ENCODE data around the gene PHPT1. TPM values are rescaled to one million over a fixed set of nuclear protein-coding genes. Genes with fewer than 3 reads are reported as not detected.

Gene PHPT1
- total and polyA plus RNA-seq, 4 donors: 75.0 to 195 (median 117) TPM

DNA sequence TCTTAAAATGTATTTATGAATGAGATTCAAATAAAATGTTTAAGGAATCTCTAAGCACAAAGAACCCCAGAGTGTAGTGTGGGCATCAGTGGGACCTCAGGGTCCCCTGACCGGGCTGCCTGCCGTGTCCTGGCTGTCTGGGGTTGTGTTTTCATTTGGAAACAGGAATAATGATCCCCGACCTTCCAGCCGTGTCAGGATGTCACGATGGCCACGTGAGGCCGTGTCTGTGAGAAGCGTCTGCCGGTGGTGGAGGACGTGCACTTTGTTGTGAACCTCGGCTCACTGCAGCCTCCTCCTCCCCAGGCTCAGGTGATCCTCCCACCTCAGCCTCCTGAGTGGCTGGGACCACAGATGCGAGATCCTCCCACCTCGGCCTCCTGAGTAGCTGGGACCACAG is 41.5 kb downstream of the PHPT1 start:
- Histone ChIP-seq H3K9me3 (ENCODE audit: control insufficient read depth in 4 of 4, insufficient read depth in 3 of 4, low read length in 3 of 4) (no peaks in the 10 kb centered on the region), H3K27ac (ENCODE audit: low read depth in 1 of 2, low read length in 1 of 2) (no peak overlapping the region), H3K4me3 (no peak overlapping the region), H3K9ac (ENCODE audit: insufficient read depth in 1 of 2, low read length in 2 of 2) (no peak overlapping the region), H3K27me3 (ENCODE audit: control insufficient read depth in 3 of 3, insufficient read depth in 3 of 3, low read length in 2 of 3) (no peaks in the 10 kb centered on the region), H3K36me3 (ENCODE audit: control insufficient read depth in 4 of 4, insufficient read depth in 4 of 4, low read length in 4 of 4) (peaks cover 2 to 13% (median 3%) of the 10 kb centered on the region in 4 donors), H3K4me1 (ENCODE audit: control insufficient read depth in 5 of 5, insufficient read depth in 5 of 5, low read length in 5 of 5) (peaks cover 0 to 7% (median 0%) of the 10 kb centered on the region in 5 donors)
- ATAC-seq (ENCODE audit: insufficient read depth, low FRiP score): no peak
- WGBS, 2 donors: 88 to 92% methylated on average over 13 of the region's 13 CpGs
- DNase-seq: no peak
- TF ChIP-seq, protein P1, sequence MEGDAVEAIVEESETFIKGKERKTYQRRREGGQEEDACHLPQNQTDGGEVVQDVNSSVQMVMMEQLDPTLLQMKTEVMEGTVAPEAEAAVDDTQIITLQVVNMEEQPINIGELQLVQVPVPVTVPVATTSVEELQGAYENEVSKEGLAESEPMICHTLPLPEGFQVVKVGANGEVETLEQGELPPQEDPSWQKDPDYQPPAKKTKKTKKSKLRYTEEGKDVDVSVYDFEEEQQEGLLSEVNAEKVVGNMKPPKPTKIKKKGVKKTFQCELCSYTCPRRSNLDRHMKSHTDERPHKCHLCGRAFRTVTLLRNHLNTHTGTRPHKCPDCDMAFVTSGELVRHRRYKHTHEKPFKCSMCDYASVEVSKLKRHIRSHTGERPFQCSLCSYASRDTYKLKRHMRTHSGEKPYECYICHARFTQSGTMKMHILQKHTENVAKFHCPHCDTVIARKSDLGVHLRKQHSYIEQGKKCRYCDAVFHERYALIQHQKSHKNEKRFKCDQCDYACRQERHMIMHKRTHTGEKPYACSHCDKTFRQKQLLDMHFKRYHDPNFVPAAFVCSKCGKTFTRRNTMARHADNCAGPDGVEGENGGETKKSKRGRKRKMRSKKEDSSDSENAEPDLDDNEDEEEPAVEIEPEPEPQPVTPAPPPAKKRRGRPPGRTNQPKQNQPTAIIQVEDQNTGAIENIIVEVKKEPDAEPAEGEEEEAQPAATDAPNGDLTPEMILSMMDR (IDR thresholded peaks at IDR 0.05; ENCODE audit: control extremely low read depth, extremely low read depth): no peak

DNA sequence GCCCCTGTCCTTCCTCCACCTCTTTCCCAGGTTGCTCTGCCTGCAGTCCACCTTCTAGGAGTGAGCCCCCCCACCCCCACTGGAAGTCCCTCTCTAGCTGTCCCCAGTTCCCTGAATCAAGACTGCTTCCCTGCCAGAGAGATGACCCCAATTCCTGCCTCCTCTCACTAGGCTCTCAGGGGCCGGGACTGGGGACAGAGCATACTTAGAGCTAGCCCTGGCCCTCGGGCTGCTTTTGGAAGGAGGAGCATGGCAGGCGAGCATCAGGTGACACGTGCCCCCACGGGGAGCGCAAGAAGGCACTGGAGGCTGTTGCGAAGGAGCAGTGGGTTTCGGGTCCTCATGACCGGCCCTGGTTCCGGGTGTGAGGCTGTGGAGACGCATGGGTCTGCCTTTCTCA is 46.8 kb downstream of the PHPT1 start:
- H3K27ac ChIP-seq (ENCODE audit: low read depth in 1 of 2, low read length in 1 of 2): no peak overlapping the region
- TF ChIP-seq, protein P1 (IDR thresholded peaks at IDR 0.05; ENCODE audit: control extremely low read depth, extremely low read depth): no peak
- DNase-seq (no peak), ATAC-seq (ENCODE audit: insufficient read depth, low FRiP score) (no peak)
- peaks cover 0 to 3% (median 0%) of the 10 kb centered on the region in 5 donors for H3K4me1 ChIP-seq (ENCODE audit: control insufficient read depth in 5 of 5, insufficient read depth in 5 of 5, low read length in 5 of 5)
- no peak overlapping the region for H3K4me3 ChIP-seq
- no peaks in the 10 kb centered on the region for H3K27me3 ChIP-seq (ENCODE audit: control insufficient read depth in 3 of 3, insufficient read depth in 3 of 3, low read length in 2 of 3)
- 85 to 91% methylated on average over 11 of the region's 11 CpGs for WGBS, 2 donors
- H3K9ac ChIP-seq (ENCODE audit: insufficient read depth in 1 of 2, low read length in 2 of 2): no peak overlapping the region
- no peaks in the 10 kb centered on the region for H3K9me3 ChIP-seq (ENCODE audit: control insufficient read depth in 4 of 4, insufficient read depth in 3 of 4, low read length in 3 of 4)
- peaks cover 3 to 22% (median 10%) of the 10 kb centered on the region in 4 donors for H3K36me3 ChIP-seq (ENCODE audit: control insufficient read depth in 4 of 4, insufficient read depth in 4 of 4, low read length in 4 of 4)

DNA sequence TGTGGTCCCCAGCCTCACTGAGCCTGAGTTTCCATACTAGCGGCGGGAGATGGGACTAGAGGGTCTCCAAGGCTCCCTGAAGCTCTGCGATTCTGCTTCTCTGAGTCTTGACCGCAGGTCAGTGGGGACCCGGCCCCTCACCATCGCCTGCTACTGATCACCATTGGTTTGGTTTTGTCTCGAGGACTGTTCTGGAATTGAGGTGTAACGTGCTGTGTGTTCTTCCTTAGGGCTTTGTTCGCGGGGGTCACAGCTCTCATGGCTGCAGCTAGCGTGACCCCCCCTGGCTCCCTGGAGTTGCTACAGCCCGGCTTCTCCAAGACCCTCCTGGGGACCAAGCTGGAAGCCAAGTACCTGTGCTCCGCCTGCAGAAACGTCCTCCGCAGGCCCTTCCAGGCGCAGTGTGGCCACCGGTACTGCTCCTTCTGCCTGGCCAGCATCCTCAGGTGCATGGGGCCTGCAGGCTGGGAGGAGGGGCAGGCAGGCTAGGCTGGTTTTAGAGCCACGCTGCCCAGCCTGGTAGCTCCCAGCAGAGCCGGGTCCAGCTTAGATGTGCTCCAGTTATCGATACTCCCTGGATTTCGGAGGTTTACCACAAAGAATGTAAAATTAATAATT is 49.4 kb downstream of the PHPT1 start:
- TF ChIP-seq, protein P1 (IDR thresholded peaks at IDR 0.05; ENCODE audit: control extremely low read depth, extremely low read depth): no peak
- Histone ChIP-seq H3K27ac (ENCODE audit: low read depth in 1 of 2, low read length in 1 of 2) (no peak overlapping the region), H3K27me3 (ENCODE audit: control insufficient read depth in 3 of 3, insufficient read depth in 3 of 3, low read length in 2 of 3) (no peaks in the 10 kb centered on the region), H3K4me1 (ENCODE audit: control insufficient read depth in 5 of 5, insufficient read depth in 5 of 5, low read length in 5 of 5) (peaks cover 0 to 17% (median 3%) of the 10 kb centered on the region in 5 donors), H3K9ac (ENCODE audit: insufficient read depth in 1 of 2, low read length in 2 of 2) (no peak overlapping the region), H3K4me3 (no peak overlapping the region), H3K36me3 (ENCODE audit: control insufficient read depth in 4 of 4, insufficient read depth in 4 of 4, low read length in 4 of 4) (peaks cover 0 to 23% (median 10%) of the 10 kb centered on the region in 4 donors), H3K9me3 (ENCODE audit: control insufficient read depth in 4 of 4, insufficient read depth in 3 of 4, low read length in 3 of 4) (no peaks in the 10 kb centered on the region)
- no peak for DNase-seq
- 95 to 97% methylated on average over 21 of the region's 21 CpGs for WGBS, 2 donors
- ATAC-seq (ENCODE audit: insufficient read depth, low FRiP score): no peak

DNA sequence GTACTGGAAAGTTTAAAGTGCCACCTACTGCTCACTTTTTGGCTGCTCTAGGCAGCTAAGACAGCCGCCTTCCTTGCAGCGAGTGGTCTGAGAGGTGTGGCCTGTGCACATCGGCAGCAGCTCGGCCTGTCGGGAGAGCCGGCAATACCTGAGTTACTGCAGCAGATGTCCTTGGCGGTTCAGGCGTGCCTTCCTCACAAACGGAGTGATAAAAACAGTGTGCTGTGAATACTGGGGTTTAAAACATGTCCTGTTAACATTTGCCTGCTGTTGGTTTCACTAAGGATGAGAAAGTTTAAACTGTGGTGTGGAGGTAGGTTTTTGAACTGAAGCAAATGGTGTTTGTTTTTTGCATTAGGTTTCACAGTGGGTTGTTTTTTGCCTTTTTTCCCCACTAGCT is 50.0 kb downstream of the PHPT1 start:
- Histone ChIP-seq H3K4me3 (no peak overlapping the region), H3K36me3 (ENCODE audit: control insufficient read depth in 4 of 4, insufficient read depth in 4 of 4, low read length in 4 of 4) (peaks cover 0 to 23% (median 10%) of the 10 kb centered on the region in 4 donors), H3K27ac (ENCODE audit: low read depth in 1 of 2, low read length in 1 of 2) (peak overlapping the region in 1 of 2 donors; percentile 8), H3K4me1 (ENCODE audit: control insufficient read depth in 5 of 5, insufficient read depth in 5 of 5, low read length in 5 of 5) (peaks cover 0 to 17% (median 3%) of the 10 kb centered on the region in 5 donors), H3K27me3 (ENCODE audit: control insufficient read depth in 3 of 3, insufficient read depth in 3 of 3, low read length in 2 of 3) (no peaks in the 10 kb centered on the region), H3K9me3 (ENCODE audit: control insufficient read depth in 4 of 4, insufficient read depth in 3 of 4, low read length in 3 of 4) (no peaks in the 10 kb centered on the region), H3K9ac (ENCODE audit: insufficient read depth in 1 of 2, low read length in 2 of 2) (no peak overlapping the region)
- TF ChIP-seq, protein P1 (IDR thresholded peaks at IDR 0.05; ENCODE audit: control extremely low read depth, extremely low read depth): no peak
- 68 to 94% methylated on average over 9 of the region's 9 CpGs for WGBS, 2 donors
- ATAC-seq (ENCODE audit: insufficient read depth, low FRiP score) (no peak), DNase-seq (no peak)
